Measurements from ENCODE around the gene SLC16A13.

GRCh38 chr17:7048968-7049367 is 13.2 kb downstream of the SLC16A13 start:
- TF ChIP-seq CTCF (conservative IDR thresholded peaks at IDR 0.05; ENCODE audit: low read depth, low read length) (no peak), EZH2 (IDR thresholded peaks at IDR 0.05; ENCODE audit: borderline replicate concordance, low read depth, low read length, poor library complexity, severe bottlenecking) (no peak)
